Measurements from ENCODE around the gene RNF151.
A peak's percentile ranks its signal among the peaks of the same experiment; 100 is the strongest.

Gene RNF151

DNA sequence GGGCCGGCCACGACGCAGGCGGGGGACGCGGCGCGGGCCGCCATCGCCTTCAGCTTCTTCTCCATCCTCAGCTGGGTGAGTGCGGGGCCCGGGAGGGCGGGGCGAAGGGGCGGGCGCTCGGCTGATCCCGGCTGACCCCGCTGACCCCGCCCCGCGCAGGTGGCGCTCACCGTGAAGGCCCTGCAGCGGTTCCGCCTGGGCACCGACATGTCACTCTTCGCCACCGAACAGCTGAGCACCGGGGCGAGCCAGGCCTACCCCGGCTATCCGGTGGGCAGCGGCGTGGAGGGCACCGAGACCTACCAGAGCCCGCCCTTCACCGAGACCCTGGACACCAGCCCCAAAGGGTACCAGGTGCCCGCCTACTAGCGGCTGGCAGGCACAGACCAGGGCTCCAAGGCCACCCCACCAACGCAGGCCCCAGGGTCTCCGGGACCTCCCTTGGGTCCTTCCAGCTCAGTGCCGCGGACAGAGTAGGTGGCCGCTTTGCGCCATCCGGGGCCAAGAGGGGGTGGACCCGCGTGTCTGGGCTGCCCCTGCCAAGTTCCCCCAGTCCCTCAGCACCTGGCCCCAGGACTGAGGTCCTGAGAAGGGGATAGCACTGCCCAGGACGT lies 26.2 kb downstream of the RNF151 start:
- no peak for DNase-seq

- no peak for DNase-seq
Measured at GRCh38 chr16:1993731-1994131, 27.1 kb downstream of the RNF151 start.

GRCh38 chr16:1997494-1998359 lies 31.1 kb downstream of the RNF151 start:
- no peak for DNase-seq

GRCh38 chr16:1998360-1998835 lies 31.7 kb downstream of the RNF151 start:
- DNase-seq = no peak

- DNase-seq = no peak
Measured at GRCh38 chr16:1998852-1999801, 32.5 kb downstream of the RNF151 start.

DNA sequence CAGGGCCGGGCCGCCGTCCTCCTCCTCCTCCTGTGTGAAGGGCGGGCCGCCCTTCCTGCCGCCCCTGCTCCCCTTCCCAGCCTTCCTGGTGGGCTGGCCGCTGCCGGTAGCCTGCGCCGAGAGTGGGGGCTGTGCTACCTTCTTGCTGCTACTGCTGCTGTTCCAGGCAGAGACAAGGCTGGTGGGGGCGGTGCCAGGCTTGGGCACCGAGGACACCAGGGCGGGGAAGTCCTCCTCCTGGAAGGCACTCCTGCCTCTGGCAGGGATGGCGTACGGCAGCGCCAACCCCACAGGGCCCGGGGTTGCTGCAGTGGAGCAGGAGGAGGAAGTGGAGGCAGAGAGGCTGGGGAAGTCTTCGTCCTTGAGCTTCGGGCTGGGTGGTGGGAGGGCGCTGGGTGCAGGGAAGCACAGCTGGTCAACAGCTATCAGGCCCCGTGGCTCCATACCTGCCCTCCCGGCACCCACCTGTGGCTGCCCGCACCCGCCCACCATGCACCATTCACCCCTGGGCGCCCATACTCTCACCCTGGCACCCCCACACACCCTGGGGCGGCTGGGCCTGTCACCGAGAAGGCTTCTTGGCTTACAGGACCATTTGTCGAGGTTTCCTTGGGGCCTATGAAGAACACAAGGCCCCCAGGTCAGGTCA lies 33.3 kb downstream of the RNF151 start:
- no peak for DNase-seq

- DNase-seq = no peak
Measured at GRCh38 chr16:2001035-2001434, 34.4 kb downstream of the RNF151 start.

DNA sequence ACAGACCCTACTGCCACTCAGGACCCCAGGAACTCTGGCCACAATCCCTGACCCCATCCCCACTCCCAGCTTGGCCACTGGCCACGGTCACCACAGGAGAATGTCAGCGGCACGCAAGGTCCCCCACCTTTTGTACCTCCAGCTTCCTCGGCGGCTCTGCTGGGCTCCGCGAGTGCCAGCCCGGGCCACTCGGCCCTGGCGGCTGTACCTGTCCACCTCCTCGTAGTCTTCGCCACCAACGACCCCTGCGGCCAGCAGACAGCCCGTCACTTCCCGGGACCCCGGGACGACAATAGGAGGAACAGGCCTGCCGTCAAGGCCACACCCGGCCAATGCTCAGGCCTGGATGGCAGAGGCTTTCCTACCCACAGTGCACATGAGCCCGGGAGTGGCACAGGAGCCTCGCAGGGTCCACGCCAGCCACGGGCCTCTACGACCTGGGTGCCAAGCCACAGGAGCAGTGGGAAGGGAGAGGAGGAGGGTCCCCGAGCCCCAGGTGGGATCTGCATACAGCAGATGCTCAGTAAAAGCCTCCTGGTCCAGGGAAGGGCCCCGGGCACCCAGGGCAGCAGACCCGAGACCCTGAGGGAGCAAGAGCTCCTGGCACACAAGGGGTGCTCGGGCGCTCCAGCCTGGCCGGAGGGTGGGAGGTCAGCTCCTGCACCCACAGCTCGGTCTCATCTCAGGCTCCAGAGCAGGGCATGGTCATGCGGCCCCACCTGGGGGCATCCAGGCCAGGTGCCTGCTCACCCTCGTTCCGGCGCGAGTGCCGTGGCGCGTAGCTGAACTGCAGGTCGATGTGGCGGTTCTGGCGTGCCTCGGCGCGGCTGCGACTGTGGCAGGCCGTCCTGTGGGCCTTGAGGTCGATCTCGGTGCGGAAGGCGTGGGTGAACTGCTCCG lies 35.0 kb downstream of the RNF151 start:
- DNase-seq = no peak

DNA sequence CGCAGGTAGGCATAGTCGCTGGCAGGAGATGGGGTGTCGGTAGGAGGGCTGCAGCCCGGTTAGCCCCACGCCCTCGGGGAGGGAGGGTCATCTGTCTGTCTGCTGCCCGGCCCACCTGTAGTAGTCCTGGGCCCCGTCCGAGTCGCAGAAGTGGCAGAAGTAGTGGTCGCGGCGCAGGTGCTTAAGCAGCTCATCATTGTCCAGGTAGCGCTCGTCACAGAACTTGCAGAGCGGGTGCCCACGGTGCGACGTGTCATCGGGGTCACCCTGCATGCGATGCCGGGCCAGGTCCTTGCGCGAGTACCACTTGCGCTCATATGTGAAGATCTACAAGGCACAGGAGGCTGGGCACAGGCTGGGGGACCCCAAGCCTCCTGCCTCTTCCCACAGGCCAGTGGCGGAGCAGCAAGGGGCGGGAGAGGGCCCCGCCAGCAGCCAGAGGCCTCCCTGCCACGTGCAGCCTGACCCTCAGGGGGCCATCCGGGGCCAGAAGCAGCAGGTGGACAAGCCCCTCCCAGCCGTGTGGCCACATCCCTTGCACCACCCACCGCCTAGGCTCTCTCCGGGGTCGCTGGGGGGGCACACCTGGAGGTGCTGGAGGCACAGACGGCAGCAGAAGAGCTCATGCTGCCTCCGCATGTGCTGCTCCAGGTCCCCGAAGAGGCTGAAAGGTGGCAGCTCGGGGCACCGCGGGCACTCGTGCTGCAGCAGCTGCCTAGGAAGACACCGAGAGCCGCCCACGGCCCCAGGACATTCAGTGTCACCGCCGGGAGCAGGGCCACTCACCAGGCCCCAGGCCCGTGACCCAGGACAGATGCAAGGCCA lies 36.0 kb downstream of the RNF151 start:
- no peak for DNase-seq

DNA sequence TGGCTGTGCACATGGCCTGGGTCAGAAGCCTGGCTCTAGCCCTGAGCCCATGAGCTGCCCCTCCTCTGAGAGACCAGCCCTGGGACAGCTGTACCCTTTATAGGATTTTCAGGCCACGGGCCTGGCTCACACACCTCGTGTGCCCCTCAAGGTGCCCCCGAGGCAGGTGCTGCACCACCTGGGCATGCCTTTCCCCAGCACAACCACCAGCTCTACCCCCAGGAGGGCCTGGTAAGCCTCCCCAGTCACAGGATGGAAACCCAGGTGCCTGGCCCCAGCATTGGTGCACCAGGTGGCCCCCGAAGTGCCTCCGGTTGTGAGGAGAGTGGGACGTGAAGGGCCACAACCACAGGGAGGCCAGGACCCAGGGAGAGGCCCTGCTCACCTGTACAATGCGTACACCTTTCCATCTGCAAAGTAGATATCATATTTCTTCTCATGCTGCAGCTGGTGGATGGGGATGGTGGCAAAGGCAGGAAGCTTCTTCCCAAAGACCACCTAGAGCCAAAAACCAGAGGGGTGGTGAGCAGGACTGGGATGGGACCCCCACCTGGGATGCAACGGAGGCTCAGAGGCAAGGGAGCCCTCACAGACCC lies 36.7 kb downstream of the RNF151 start:
- no peak for DNase-seq

- peak; percentile 65 to 93 for DNase-seq
Measured at GRCh38 chr16:2003827-2004641, 37.4 kb downstream of the RNF151 start.

GRCh38 chr16:2004795-2005517 lies 38.3 kb downstream of the RNF151 start:
- no peak for DNase-seq

DNA sequence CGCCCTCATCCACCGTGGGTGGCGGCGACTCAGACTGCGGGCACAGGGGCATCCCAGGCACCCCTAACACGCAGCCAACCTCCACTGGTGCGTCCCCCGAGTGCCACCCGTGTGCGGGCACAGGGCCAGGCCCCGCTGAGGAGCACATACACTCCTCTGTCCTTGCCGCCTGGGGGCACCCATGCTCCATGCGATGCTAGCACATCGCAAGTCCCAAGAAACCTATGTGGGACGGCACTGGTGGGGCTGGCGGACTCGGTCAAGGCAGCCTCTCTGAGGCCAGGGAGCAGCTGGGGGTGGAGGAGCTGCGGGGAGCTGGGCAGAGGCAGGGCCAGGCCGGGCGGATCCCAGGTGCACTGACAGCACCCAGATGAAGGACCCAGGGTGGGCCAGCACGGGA lies 39.0 kb downstream of the RNF151 start:
- DNase-seq = no peak

GRCh38 chr16:2006317-2006716 lies 39.7 kb downstream of the RNF151 start:
- no peak for DNase-seq

- DNase-seq = no peak
Measured at GRCh38 chr16:2007081-2007836, 40.6 kb downstream of the RNF151 start.

DNA sequence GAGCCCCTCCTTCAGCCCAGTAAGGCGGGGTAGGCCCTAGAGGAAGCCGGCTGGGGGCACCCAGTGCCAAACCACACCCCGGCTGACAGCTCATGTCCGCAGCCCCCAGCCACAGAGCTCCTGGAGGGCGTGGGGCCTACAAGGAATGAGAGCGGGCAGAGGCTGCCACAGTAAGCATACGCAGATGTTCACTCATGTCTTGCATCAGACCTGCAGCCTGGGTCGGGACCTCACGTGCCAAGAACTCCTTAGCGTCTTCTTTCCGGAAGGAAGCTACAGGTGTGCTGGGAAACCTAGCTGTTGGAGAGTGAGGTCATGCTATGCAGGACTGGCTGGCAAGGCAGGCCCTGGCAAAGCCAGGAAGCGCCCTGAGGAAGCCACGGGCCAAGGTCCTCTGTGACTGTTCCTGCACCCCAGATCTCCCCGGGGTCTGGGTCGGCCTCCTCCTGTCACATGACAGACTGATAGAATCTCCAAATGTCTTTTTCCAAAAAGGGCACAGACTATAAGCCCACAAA lies 41.4 kb downstream of the RNF151 start:
- no peak for DNase-seq

DNA sequence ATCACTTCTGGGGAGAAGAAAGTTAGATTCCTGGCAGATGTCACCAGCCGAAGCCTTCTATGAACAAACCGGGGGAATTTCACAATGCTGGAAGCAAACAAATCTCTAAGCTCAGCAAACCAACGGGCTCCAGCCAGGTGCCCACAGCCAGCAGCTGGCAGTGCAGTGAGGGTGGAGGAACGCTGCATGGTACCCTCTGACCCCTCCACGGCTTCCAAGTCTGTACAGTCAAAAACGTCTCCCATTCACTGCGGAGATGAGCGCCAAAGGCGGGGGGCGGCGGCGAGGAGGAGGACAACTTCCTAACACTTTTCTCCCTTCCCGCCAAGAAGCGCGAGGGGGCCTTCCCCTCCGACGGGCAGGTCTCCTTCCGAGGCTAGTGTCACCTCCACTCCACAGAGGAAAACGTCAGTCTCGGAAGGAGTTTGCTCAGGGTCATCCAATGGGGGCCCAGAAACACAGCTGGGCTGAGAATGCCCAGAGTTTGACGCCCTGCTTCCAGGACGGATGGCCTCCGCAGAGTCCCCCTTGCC lies 42.0 kb downstream of the RNF151 start:
- no peak for DNase-seq
